ENCODE results near the gene AHRR. TPM values are rescaled to one million over a fixed set of nuclear protein-coding genes. Genes with fewer than 3 reads are reported as not detected.

Gene AHRR
- total RNA-seq, 1 experiment from 2014 or later: 2.2 TPM

DNA sequence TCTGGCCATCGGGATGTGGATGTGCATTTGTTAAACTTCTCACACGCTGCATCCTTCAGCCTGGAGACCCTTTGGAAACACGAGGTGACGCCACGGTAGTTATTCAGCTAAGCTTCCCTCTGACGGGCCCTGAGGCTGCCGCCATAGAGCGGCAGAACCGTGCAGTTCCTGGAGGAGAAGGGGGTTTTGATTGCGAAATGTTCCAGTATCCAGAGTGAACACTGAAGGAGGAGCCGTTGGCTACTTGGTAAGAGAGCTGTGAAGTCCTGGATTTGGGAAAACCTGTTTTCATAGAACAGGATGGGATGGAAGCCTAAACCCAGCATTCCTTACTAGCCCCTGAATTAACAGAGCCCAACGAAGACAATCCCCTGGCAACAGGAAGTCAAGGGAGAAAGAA is 98.5 kb downstream of the AHRR start:
- Histone ChIP-seq H3K23me2 (ENCODE audit: insufficient read length, low read depth, low read length, poor library complexity, severe bottlenecking) (no peaks in the 10 kb centered on the region), H4K5ac (ENCODE audit: insufficient read length, low read depth, low read length) (no peak overlapping the region), H3T11ph (ENCODE audit: low read length) (no peak overlapping the region), H4K8ac (replicated peaks; ENCODE audit: insufficient read length, low read depth, low read length) (no peak overlapping the region), H4K91ac (ENCODE audit: insufficient read length, low read depth, low read length) (no peak overlapping the region), H2AFZ (ENCODE audit: low read length) (no peak overlapping the region), H2BK120ac (ENCODE audit: low read depth, low read length, poor library complexity, severe bottlenecking) (no peak overlapping the region), H2AK5ac (ENCODE audit: insufficient read length, low read length) (no peak overlapping the region), H3K56ac (ENCODE audit: insufficient read length, low read depth, low read length) (no peak overlapping the region), H3K79me1 (ENCODE audit: insufficient read depth, low read depth, low read length, poor library complexity, severe bottlenecking) (no peaks in the 10 kb centered on the region), H3K27ac (ENCODE audit: insufficient read length, low read depth, low read length) (no peak overlapping the region), H3K4ac (ENCODE audit: low read depth, low read length) (no peak overlapping the region), H3K9me3 (ENCODE audit: control insufficient read depth, low read depth, low read length) (no peaks in the 10 kb centered on the region), H3K23ac (ENCODE audit: insufficient read length, low read depth, low read length) (no peak overlapping the region), H4K20me1 (ENCODE audit: control insufficient read depth, insufficient read depth, insufficient read length) (peaks cover 4% of the 10 kb centered on the region), H2BK12ac (ENCODE audit: insufficient read length, low read depth, low read length) (no peak overlapping the region), H3K79me2 (ENCODE audit: insufficient read depth, low read length) (no peaks in the 10 kb centered on the region), H3K27me3 (ENCODE audit: insufficient read depth, low read length) (no peaks in the 10 kb centered on the region), H3K9ac (ENCODE audit: extremely low read depth, insufficient read length, low read length) (no peak overlapping the region), H2BK15ac (ENCODE audit: low read depth, low read length) (no peak overlapping the region), H2BK20ac (ENCODE audit: low read depth, low read length, poor library complexity, severe bottlenecking) (no peak overlapping the region), H3K14ac (ENCODE audit: insufficient read depth, low read length) (no peak overlapping the region), H3K4me2 (ENCODE audit: insufficient read depth, insufficient read length, low read length) (no peak overlapping the region), H3K18ac (ENCODE audit: insufficient read length, low read depth, low read length) (no peak overlapping the region), H2BK5ac (ENCODE audit: insufficient read length, low read length) (no peak overlapping the region), H3K4me1 (ENCODE audit: insufficient read depth, low read length) (no peaks in the 10 kb centered on the region; the same call in 1 of the 2 replicates)
- H3K27ac Mint-ChIP-seq: no peak overlapping the region
- H3K36me3 Mint-ChIP-seq (ENCODE audit: insufficient read depth in 1 of 3, low read depth in 3 of 3): no peaks in the 10 kb centered on the region
- WGBS (ENCODE audit: extremely low coverage, insufficient read length, low lambda C conversion rate): no CpG with 5 or more reads among the region's 12 CpGs
- TF ChIP-seq, protein P1, sequence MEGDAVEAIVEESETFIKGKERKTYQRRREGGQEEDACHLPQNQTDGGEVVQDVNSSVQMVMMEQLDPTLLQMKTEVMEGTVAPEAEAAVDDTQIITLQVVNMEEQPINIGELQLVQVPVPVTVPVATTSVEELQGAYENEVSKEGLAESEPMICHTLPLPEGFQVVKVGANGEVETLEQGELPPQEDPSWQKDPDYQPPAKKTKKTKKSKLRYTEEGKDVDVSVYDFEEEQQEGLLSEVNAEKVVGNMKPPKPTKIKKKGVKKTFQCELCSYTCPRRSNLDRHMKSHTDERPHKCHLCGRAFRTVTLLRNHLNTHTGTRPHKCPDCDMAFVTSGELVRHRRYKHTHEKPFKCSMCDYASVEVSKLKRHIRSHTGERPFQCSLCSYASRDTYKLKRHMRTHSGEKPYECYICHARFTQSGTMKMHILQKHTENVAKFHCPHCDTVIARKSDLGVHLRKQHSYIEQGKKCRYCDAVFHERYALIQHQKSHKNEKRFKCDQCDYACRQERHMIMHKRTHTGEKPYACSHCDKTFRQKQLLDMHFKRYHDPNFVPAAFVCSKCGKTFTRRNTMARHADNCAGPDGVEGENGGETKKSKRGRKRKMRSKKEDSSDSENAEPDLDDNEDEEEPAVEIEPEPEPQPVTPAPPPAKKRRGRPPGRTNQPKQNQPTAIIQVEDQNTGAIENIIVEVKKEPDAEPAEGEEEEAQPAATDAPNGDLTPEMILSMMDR (conservative IDR thresholded peaks at IDR 0.05): no peak
- H3K9me3 Mint-ChIP-seq: no peaks in the 10 kb centered on the region
- peaks cover 5% of the 10 kb centered on the region for H3K27me3 Mint-ChIP-seq (ENCODE audit: low read depth)
- DNase-seq: no peak
- peaks cover 12 to 14% of the 10 kb centered on the region in 2 experiments for H3K4me1 Mint-ChIP-seq
- H3K4me3 Mint-ChIP-seq: no peak overlapping the region
